Esophagus squamous epithelium (tissue), 5 donors: ENCODE results near the gene KCTD1. TPM values are rescaled to one million over a fixed set of nuclear protein-coding genes. Genes with fewer than 3 reads are reported as not detected.

ENCODE experiments used
- DNase-seq: peaks from one replicate; lab custom pipeline; 2025; lab: John Stamatoyannopoulos, UW
- H3K27ac ChIP-seq, 4 donors: fragments of 200-600 bp; sonication (generic); one replicate each; pipeline ENCODE4 v1.5.1; 2016 to 2019; ENCODE audit warnings: mild to moderate bottlenecking in 1 of 4
- H3K27me3 ChIP-seq, 4 donors: fragments of 200-600 bp; sonication (generic); 1 replicate in 3 of 4; 2 replicates in 1 of 4; pipeline versions ENCODE4 v1.5.1 to v1.6.0; 2017 to 2021; ENCODE audit warnings: antibody characterized with exemption in 1 of 4
- H3K36me3 ChIP-seq, 3 donors: fragments of 200-600 bp; sonication (generic); one replicate each; pipeline ENCODE4 v1.5.1; 2016 to 2019
- H3K4me1 ChIP-seq, 3 donors: fragments of 200-600 bp; sonication (generic); one replicate each; pipeline ENCODE4 v1.5.1; 2017 to 2019
- H3K4me3 ChIP-seq, 4 donors: fragments of 200-600 bp; sonication (generic); 1 replicate in 3 of 4; 2 replicates in 1 of 4; pipeline ENCODE4 v1.5.1; 2016 to 2019; ENCODE audit warnings: mild to moderate bottlenecking in 2 of 4, moderate library complexity in 1 of 4
- H3K9me3 ChIP-seq, 3 donors: fragments of 200-600 bp; sonication (generic); one replicate each; pipeline ENCODE4 v1.5.1; 2016 to 2019
- POLR2A ChIP-seq, 4 donors: fragments of 450-650 bp; IDR thresholded peaks; one replicate each; pipeline ENCODE4 v1.6.1; 2017; ENCODE audit warnings: antibody characterized with exemption in 4 of 4, mild to moderate bottlenecking in 4 of 4, moderate library complexity in 3 of 4
- WGBS, 2 donors: methylation state at CpG; one replicate each; pipeline ENCODE4 v1.1.5; 2018; 5-methylcytosine and 5-hydroxymethylcytosine counted together
- intact Hi-C: fragments of 100-400 bp; cut with DNase I; formaldehyde crosslinking; loops from one replicate; pipeline ENCODE4 v1.15.0; 2022
- total RNA-seq, 4 donors: library from RNA; depleted of rRNA; stranded (reverse); fragments of >200 nt; gene quantifications; one replicate each; pipeline ENCODE4 v1.1.0, GENCODE V29; 2016
- TF ChIP-seq, protein P1 (sequence below), 6 experiments: fragments of 450-650 bp in 4 of 6; fragments of 200-600 bp in 2 of 6; sonication (generic) in 2 of 6; IDR thresholded peaks; one replicate each; pipeline ENCODE4 v1.5.1; 2016 to 2019; ENCODE audit warnings: antibody characterized with exemption in 6 of 6, mild to moderate bottlenecking in 4 of 6, moderate library complexity in 4 of 6
- donor health status: DM: yes; HTN: yes; CAD: no.

Gene KCTD1
- total RNA-seq, 4 donors from 2014 or later = 46.0 to 67.1 (median 56.6) TPM

DNA sequence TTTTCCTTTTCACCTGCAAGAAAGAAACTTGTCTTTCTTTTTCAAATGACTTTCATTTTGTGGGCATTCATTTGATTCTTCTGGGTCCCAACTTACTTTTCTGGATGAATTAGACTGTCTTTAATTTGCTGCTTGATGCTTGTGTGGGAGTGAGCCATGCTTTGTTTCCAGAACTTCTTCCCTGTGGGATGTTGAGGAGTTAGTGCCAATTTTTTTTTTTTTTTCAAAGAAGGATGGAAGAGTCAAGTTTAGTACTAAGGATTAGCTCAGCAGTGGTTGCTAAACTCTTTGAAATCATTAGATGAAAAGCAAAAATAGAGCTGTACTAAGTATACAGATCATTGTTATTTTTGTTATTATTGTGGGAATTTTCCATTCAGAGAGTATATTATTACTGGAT, 17.2 kb upstream of the KCTD1 start:
- no peak for DNase-seq
- H3K9me3 ChIP-seq = no peaks in the 10 kb centered on the region
- TF ChIP-seq, protein P1, sequence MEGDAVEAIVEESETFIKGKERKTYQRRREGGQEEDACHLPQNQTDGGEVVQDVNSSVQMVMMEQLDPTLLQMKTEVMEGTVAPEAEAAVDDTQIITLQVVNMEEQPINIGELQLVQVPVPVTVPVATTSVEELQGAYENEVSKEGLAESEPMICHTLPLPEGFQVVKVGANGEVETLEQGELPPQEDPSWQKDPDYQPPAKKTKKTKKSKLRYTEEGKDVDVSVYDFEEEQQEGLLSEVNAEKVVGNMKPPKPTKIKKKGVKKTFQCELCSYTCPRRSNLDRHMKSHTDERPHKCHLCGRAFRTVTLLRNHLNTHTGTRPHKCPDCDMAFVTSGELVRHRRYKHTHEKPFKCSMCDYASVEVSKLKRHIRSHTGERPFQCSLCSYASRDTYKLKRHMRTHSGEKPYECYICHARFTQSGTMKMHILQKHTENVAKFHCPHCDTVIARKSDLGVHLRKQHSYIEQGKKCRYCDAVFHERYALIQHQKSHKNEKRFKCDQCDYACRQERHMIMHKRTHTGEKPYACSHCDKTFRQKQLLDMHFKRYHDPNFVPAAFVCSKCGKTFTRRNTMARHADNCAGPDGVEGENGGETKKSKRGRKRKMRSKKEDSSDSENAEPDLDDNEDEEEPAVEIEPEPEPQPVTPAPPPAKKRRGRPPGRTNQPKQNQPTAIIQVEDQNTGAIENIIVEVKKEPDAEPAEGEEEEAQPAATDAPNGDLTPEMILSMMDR (IDR thresholded peaks at IDR 0.05) = no peak
- no peak for TF ChIP-seq POLR2A (IDR thresholded peaks at IDR 0.05)

DNA sequence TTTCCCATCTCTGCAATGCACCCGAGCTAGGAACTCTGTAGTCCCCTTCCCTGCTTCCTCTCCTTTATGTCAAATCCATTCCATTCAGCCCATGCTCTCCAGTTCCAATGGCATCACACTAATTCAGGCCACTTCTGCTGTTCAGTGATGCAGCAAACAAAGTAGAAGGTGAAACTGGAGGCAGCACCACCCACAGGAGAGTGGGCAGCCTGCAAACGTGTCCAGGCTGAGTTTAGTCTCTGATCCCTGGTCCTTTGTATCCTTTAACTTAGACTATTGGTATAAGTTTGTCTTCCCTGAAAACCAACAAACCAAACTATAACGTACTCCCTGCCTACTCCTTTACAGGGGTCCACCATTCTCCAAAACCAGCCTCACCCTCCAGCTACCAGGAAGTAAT, 14.7 kb upstream of the KCTD1 start:
- intact Hi-C loops = no loop called here
- WGBS, 2 donors = 51 to 59% methylated on average over 3 of the region's 3 CpGs

More for the DNA sequence above, 17.2 kb upstream of the KCTD1 start:
- no peak overlapping the region for H3K27ac ChIP-seq
- no peaks in the 10 kb centered on the region for H3K27me3 ChIP-seq
- H3K4me3 ChIP-seq = no peak overlapping the region
- intact Hi-C loops = no loop called here
- H3K36me3 ChIP-seq = no peaks in the 10 kb centered on the region
- peaks cover 0 to 46% (median 0%) of the 10 kb centered on the region in 3 donors for H3K4me1 ChIP-seq

DNA sequence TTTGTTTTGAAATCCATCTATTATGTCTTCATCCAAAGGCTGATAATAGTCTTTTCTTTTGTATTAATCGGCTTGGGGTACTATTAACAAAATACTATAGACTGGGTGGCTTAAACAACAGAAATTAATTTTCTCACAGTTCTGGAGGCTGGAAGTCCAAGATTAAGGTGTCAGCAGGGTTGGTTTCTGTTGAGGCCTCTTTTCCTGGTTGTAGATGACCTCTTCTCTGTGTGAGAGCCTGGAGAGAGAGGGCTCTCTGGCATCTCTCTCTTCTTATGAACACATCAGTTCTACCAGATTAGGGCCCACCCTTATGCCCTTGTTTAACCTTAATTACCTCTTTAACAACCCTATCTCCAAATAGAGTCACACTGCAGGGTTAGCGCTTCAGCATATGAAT, 14.2 kb upstream of the KCTD1 start:
- Histone ChIP-seq H3K9me3 (no peaks in the 10 kb centered on the region), H3K36me3 (no peaks in the 10 kb centered on the region), H3K4me3 (no peak overlapping the region), H3K4me1 (peaks cover 0 to 30% (median 0%) of the 10 kb centered on the region in 3 donors), H3K27me3 (no peaks in the 10 kb centered on the region), H3K27ac (no peak overlapping the region)
- TF ChIP-seq, protein P1 (IDR thresholded peaks at IDR 0.05) = no peak
- TF ChIP-seq POLR2A (IDR thresholded peaks at IDR 0.05) = no peak
- intact Hi-C loops = no loop called here
- DNase-seq = no peak
- 83 to 93% methylated on average over 2 of the region's 2 CpGs for WGBS, 2 donors

More for the DNA sequence above, 14.7 kb upstream of the KCTD1 start:
- no peak for DNase-seq
- H3K4me3 ChIP-seq = no peak overlapping the region
- TF ChIP-seq, protein P1 (IDR thresholded peaks at IDR 0.05) = no peak
- TF ChIP-seq POLR2A (IDR thresholded peaks at IDR 0.05) = no peak
- no peaks in the 10 kb centered on the region for H3K9me3 ChIP-seq
- H3K36me3 ChIP-seq = no peaks in the 10 kb centered on the region
- H3K27me3 ChIP-seq = no peaks in the 10 kb centered on the region
- no peak overlapping the region for H3K27ac ChIP-seq
- peaks cover 0 to 30% (median 0%) of the 10 kb centered on the region in 3 donors for H3K4me1 ChIP-seq

DNA sequence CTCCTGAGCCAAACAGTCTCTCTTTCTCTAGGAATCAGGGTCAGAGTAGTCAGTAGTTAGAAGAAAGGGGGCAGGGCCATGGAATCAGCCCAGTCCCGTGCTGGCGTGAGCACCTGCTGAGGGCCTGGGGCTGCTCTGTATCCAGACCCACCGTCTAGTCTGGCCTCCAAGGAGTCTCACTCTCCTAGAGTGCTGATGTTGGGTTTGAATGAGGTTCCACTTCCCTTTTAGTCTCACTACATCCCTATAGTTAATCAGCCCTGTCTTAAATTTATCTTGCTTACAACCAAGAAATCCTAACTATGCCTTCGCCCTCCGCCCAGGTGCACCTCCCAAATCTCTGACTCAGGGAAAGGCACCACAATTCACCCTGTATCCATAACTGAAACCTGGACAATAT, 13.4 kb upstream of the KCTD1 start:
- DNase-seq = no peak
- no peaks in the 10 kb centered on the region for H3K9me3 ChIP-seq
- H3K36me3 ChIP-seq = no peaks in the 10 kb centered on the region
- H3K27me3 ChIP-seq = no peaks in the 10 kb centered on the region
- intact Hi-C loops = no loop called here
- H3K4me3 ChIP-seq = no peak overlapping the region
- H3K4me1 ChIP-seq = peaks cover 0 to 27% (median 0%) of the 10 kb centered on the region in 3 donors
- WGBS, 2 donors = 88% methylated on average over 5 of the region's 5 CpGs
- H3K27ac ChIP-seq = no peak overlapping the region
- TF ChIP-seq, protein P1 (IDR thresholded peaks at IDR 0.05) = no peak

DNA sequence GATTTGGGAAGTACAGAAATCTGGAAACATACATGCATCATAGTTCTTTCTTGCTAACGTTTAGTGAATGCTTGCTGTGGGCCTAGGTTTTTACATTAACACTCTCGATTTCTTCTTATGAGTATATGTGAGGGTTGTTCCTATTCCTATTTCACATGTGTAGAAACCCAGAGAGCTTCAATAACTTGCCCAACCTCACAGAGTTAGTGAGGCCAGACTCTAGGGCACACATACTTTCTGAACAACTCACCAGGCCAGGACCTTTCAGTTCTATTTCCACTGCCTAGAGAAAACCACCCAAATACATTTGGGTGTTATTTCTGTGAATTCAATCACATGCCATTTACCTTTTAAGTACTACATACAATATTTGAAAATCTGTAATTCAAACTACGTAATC, 8.2 kb upstream of the KCTD1 start:
- peaks cover 0 to 3% (median 0%) of the 10 kb centered on the region in 3 donors for H3K4me1 ChIP-seq
- no peak for DNase-seq
- H3K9me3 ChIP-seq = no peaks in the 10 kb centered on the region
- no peak overlapping the region for H3K4me3 ChIP-seq
- TF ChIP-seq POLR2A (IDR thresholded peaks at IDR 0.05) = no peak
- TF ChIP-seq, protein P1 (IDR thresholded peaks at IDR 0.05) = no peak
- 65 to 73% methylated on average over 3 of the region's 3 CpGs for WGBS, 2 donors
- intact Hi-C loops = no loop called here
- H3K27ac ChIP-seq = no peak overlapping the region
- no peaks in the 10 kb centered on the region for H3K36me3 ChIP-seq
- H3K27me3 ChIP-seq = peaks cover 0 to 19% (median 0%) of the 10 kb centered on the region in 4 donors
